SK-N-MC (cell line): Measurements from ENCODE around the gene SLC43A3.
"Not testable (repeated sequence)": the region's sequence is repeated elsewhere in the genome, so short reads cannot be mapped to it uniquely, and the experiment has no call there.

Source experiments
- DNase-seq: peaks from one replicate; pipeline ENCODE4 v3.0.0-alpha.2; 2011; ENCODE audit warnings: low read depth, low spot score
- H3K27ac ChIP-seq: fragments of 200-600 bp; sonication (generic); 2 replicates; pipeline ENCODE4 v1.5.1; 2016; ENCODE audit warnings: mixed run types
- H3K36me3 ChIP-seq: fragments of 200-600 bp; sonication (generic); 2 replicates; pipeline ENCODE4 v1.6.1; 2017; ENCODE audit warnings: antibody characterized with exemption, low read length, mixed read lengths; ENCODE audit not compliant: insufficient read depth
- H3K4me3 ChIP-seq: fragments of 200-600 bp; sonication (generic); 2 replicates; pipeline ENCODE4 v1.5.1; 2016
- H3K9ac ChIP-seq: fragments of 200-600 bp; sonication (generic); 2 replicates; pipeline ENCODE4 v1.8.0; 2017; ENCODE audit warnings: mixed run types, mixed read lengths; ENCODE audit not compliant: insufficient read length
- H3K9me3 ChIP-seq: fragments of 200-600 bp; sonication (generic); 2 replicates; pipeline ENCODE4 v1.6.1; 2017; ENCODE audit warnings: low read depth, mild to moderate bottlenecking, antibody characterized with exemption, low read length, moderate library complexity, mixed read lengths
- EZH2 ChIP-seq: fragments of 200-600 bp; sonication (generic); IDR thresholded peaks from one replicate; pipeline ENCODE4 v1.6.1; 2017; ENCODE audit warnings: antibody characterized with exemption
- FOXP2 ChIP-seq: optimal IDR thresholded peaks from 2 replicates; pipeline ENCODE3; 2011; ENCODE audit warnings: mild to moderate bottlenecking, moderate library complexity; ENCODE audit not compliant: insufficient read depth; ENCODE audit errors: extremely low read length, control extremely low read depth
- POLR2AphosphoS5 ChIP-seq: IDR thresholded peaks from 2 replicates; pipeline ENCODE4 v1.6.1; 2012; ENCODE audit warnings: mild to moderate bottlenecking, low read depth, low read length, borderline replicate concordance

Gene SLC43A3

DNA sequence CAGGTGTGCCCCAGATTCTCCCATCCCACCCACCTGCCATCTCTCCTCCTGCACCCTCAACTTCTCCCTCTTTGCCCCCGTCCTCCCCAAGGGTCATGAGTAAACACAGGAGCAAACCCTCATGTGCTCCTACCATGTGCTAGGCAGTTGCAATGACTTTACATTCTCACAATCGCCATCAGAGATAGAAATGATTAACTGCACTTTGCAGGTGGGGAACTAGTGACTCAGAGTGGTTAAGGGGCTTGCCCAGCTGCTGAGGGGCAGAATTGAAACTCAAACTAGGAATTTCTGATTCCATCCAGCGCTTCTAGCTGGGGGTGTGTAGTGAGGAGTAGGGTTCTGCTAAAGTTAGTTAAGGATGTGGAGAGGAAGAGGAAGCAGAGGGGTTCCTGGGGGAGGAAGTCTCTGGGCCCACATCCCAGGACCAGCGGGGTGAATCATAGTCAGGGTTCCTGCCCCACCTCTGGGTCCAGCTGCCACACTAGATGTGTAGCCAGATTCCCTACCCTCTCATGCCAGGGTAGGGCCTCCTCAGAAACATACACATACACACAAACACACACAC, 20.5 kb downstream of the SLC43A3 start:
- Histone ChIP-seq H3K27ac (no peak overlapping the region), H3K4me3 (no peak overlapping the region), H3K36me3 (no peaks in the 10 kb centered on the region), H3K9me3 (no peaks in the 10 kb centered on the region), H3K9ac (no peak overlapping the region)
- DNase-seq, result no peak
- TF ChIP-seq POLR2AphosphoS5, result no peak
- no peak for TF ChIP-seq EZH2
- no peak for TF ChIP-seq FOXP2

GRCh38 chr11:57405271-57405860, 21.6 kb downstream of the SLC43A3 start:
- H3K36me3 ChIP-seq, result no peaks in the 10 kb centered on the region
- TF ChIP-seq FOXP2 (no peak), EZH2 (no peak), POLR2AphosphoS5 (no peak)
- H3K9ac ChIP-seq, result no peak overlapping the region
- H3K27ac ChIP-seq, result no peak overlapping the region
- no peak for DNase-seq
- no peak overlapping the region for H3K4me3 ChIP-seq
- H3K9me3 ChIP-seq, result no peaks in the 10 kb centered on the region

GRCh38 chr11:57403802-57404147, 23.1 kb downstream of the SLC43A3 start:
- TF ChIP-seq EZH2, result no peak
- no peak for TF ChIP-seq POLR2AphosphoS5
- no peak for DNase-seq
- no peak overlapping the region for H3K9ac ChIP-seq
- no peak overlapping the region for H3K4me3 ChIP-seq
- H3K36me3 ChIP-seq, result no peaks in the 10 kb centered on the region
- H3K27ac ChIP-seq, result no peak overlapping the region
- H3K9me3 ChIP-seq, result no peaks in the 10 kb centered on the region

DNA sequence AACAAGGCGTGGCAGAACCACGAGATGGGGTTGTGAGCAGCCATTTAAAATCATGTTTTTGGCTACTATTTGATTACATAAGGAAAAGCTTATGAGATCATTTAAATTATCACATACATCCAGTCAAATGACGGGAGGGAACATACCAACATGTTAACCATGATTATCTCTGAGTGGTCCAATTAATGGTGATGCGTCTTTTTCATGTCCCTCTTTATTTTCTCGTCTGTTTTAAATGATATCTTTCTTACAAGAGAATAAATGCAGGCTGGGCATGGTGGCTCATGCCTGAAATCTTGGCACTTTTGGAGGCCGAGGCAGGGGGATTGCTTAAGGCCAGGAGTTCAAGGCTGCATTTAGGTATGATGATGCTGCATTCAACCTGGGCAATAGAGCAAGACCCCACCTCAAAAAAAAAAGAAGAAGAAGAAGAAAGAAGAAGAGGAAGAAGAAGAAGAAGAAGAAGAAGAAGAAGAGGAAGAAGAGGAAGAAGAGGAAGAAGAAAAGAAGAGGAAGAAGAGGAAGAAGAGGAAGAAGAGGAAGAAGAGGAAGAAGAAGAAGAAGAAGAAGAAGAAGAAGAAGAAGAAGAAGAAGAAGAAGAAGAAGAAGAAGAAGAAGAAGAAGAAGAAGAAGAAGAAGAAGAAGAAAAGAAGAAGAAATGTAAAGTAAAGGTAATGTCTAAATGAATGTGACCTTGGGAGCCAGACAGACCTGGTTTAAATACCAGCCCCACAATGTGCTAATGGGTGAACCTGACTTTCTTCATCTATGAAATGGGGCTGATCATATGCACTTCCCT, 23.7 kb downstream of the SLC43A3 start:
- not testable (repeated sequence) for H3K27ac ChIP-seq, H3K9me3 ChIP-seq, H3K9ac ChIP-seq, H3K4me3 ChIP-seq, H3K36me3 ChIP-seq, DNase-seq

DNA sequence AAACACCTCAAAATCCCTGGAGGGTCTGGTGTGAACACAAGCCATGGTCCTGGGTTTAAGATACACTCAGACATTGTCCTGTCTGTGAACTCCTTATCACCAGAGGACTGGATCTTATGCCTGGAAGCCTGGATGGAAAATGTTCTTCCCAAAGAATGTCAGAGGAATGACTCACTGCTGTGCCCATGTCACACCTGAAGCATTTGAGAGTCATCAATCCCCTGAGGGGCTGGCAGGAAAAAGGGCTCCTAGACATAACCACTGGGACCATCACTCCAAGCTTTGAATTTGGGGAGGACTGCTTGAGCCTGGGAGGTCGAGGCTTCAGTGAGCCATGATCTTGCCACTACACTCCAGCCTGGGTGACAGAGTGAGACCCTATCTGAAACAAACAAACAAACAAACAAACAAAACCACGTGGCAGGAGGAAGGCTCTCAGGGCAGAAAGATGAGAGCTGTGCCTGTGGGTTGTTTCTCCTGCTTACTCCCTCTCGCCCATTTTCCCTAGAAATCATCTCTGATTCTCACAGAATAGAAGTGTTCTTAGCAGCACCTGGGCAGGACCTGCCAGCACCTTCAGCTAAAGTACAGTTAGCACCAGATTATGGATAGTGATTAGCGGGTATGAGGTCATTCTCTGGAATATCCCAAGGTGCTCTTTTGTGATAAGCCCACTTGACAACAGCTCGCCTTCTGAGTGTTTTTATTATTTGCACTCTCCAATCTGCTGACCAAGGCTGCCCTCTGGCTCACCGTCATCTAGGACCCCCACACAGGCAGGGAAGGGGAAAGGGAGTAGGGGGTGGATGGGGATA, 24.5 kb downstream of the SLC43A3 start:
- H3K4me3 ChIP-seq, result no peak overlapping the region
- no peak overlapping the region for H3K27ac ChIP-seq
- no peaks in the 10 kb centered on the region for H3K9me3 ChIP-seq
- no peak for DNase-seq
- no peaks in the 10 kb centered on the region for H3K36me3 ChIP-seq
- TF ChIP-seq POLR2AphosphoS5 (no peak), EZH2 (no peak)
- H3K9ac ChIP-seq, result no peak overlapping the region

- TF ChIP-seq FOXP2, result no peak
- no peak for TF ChIP-seq POLR2AphosphoS5
- TF ChIP-seq EZH2, result no peak
- H3K9me3 ChIP-seq, result no peaks in the 10 kb centered on the region
- no peaks in the 10 kb centered on the region for H3K36me3 ChIP-seq
- no peak for DNase-seq
- H3K9ac ChIP-seq, result no peak overlapping the region
- no peak overlapping the region for H3K4me3 ChIP-seq
- H3K27ac ChIP-seq, result no peak overlapping the region
Measured at GRCh38 chr11:57399972-57400578, 26.8 kb downstream of the SLC43A3 start.

- Histone ChIP-seq H3K9ac (no peak overlapping the region), H3K36me3 (no peaks in the 10 kb centered on the region), H3K27ac (no peak overlapping the region), H3K4me3 (no peak overlapping the region), H3K9me3 (no peaks in the 10 kb centered on the region)
- no peak for DNase-seq
- TF ChIP-seq FOXP2, result no peak
- TF ChIP-seq EZH2, result no peak
Measured at GRCh38 chr11:57399221-57399620, 27.7 kb downstream of the SLC43A3 start.

GRCh38 chr11:57397394-57397990, 29.4 kb downstream of the SLC43A3 start:
- Histone ChIP-seq H3K9me3 (no peaks in the 10 kb centered on the region), H3K27ac (no peak overlapping the region), H3K9ac (no peak overlapping the region), H3K36me3 (no peaks in the 10 kb centered on the region), H3K4me3 (no peak overlapping the region)
- DNase-seq, result no peak
- no peak for TF ChIP-seq FOXP2
- TF ChIP-seq POLR2AphosphoS5, result no peak
- TF ChIP-seq EZH2, result no peak
